ENCODE results near the gene ZPR1.

The ZPR1 gene

GRCh38 chr11:116830184-116830912 is 42.5 kb upstream of the ZPR1 start:
- Histone ChIP-seq H3K9me3 (ENCODE audit: control insufficient read depth, low read length) (no peaks in the 10 kb centered on the region), H3K4me1 (ENCODE audit: control insufficient read depth, insufficient read depth, low read length, poor library complexity, severe bottlenecking) (no peaks in the 10 kb centered on the region), H3K4me3 (ENCODE audit: extremely low read depth, insufficient read depth, low read length, poor library complexity, severe bottlenecking) (no peak overlapping the region), H3K36me3 (ENCODE audit: control insufficient read depth, insufficient read depth, low read length) (no peaks in the 10 kb centered on the region), H3K27ac (ENCODE audit: low read depth, low read length, severe bottlenecking) (no peak overlapping the region)
- 96 to 97% methylated on average over 12 to 17 of the region's 17 CpGs for WGBS, 2 experiments (ENCODE audit: insufficient coverage in 2 of 2)

- no peaks in the 10 kb centered on the region for H3K36me3 ChIP-seq (ENCODE audit: control insufficient read depth, insufficient read depth, low read length)
- H3K9me3 ChIP-seq (ENCODE audit: control insufficient read depth, low read length), result no peaks in the 10 kb centered on the region
- no peaks in the 10 kb centered on the region for H3K4me1 ChIP-seq (ENCODE audit: control insufficient read depth, insufficient read depth, low read length, poor library complexity, severe bottlenecking)
- WGBS, 2 experiments (ENCODE audit: insufficient coverage in 2 of 2), result 78 to 80% methylated on average over 5 to 6 of the region's 9 CpGs
- no peak within 1 kb of the TSS for H3K4me3 ChIP-seq (ENCODE audit: extremely low read depth, insufficient read depth, low read length, poor library complexity, severe bottlenecking)
- no peak within 1 kb of the TSS for H3K27ac ChIP-seq (ENCODE audit: low read depth, low read length, severe bottlenecking)
Observed at GRCh38 chr11:116829525-116830183, 41.8 kb upstream of the ZPR1 start, which contains the start of gene APOC3. APOC3 (plus strand) TSS chr11:116829907; CDS start chr11:116830583, 676 bp downstream.

- Histone ChIP-seq H3K27ac (ENCODE audit: low read depth, low read length, severe bottlenecking) (no peak overlapping the region), H3K9me3 (ENCODE audit: control insufficient read depth, low read length) (no peaks in the 10 kb centered on the region), H3K36me3 (ENCODE audit: control insufficient read depth, insufficient read depth, low read length) (no peaks in the 10 kb centered on the region), H3K4me1 (ENCODE audit: control insufficient read depth, insufficient read depth, low read length, poor library complexity, severe bottlenecking) (no peaks in the 10 kb centered on the region), H3K4me3 (ENCODE audit: extremely low read depth, insufficient read depth, low read length, poor library complexity, severe bottlenecking) (no peak overlapping the region)
- 71 to 79% methylated on average over 9 to 10 of the region's 16 CpGs for WGBS, 2 experiments (ENCODE audit: insufficient coverage in 2 of 2)
Observed at GRCh38 chr11:116828632-116829524, 41.1 kb upstream of the ZPR1 start.

GRCh38 chr11:116827461-116827860 is 39.6 kb upstream of the ZPR1 start:
- Histone ChIP-seq H3K4me1 (ENCODE audit: control insufficient read depth, insufficient read depth, low read length, poor library complexity, severe bottlenecking) (no peaks in the 10 kb centered on the region), H3K9me3 (ENCODE audit: control insufficient read depth, low read length) (no peaks in the 10 kb centered on the region), H3K36me3 (ENCODE audit: control insufficient read depth, insufficient read depth, low read length) (no peaks in the 10 kb centered on the region), H3K27ac (ENCODE audit: low read depth, low read length, severe bottlenecking) (no peak overlapping the region), H3K4me3 (ENCODE audit: extremely low read depth, insufficient read depth, low read length, poor library complexity, severe bottlenecking) (no peak overlapping the region)
- 95 to 96% methylated on average over 5 to 6 of the region's 6 CpGs for WGBS, 2 experiments (ENCODE audit: insufficient coverage in 2 of 2)

- Histone ChIP-seq H3K9me3 (ENCODE audit: control insufficient read depth, low read length) (no peaks in the 10 kb centered on the region), H3K4me3 (ENCODE audit: extremely low read depth, insufficient read depth, low read length, poor library complexity, severe bottlenecking) (no peak overlapping the region), H3K36me3 (ENCODE audit: control insufficient read depth, insufficient read depth, low read length) (no peaks in the 10 kb centered on the region), H3K27ac (ENCODE audit: low read depth, low read length, severe bottlenecking) (no peak overlapping the region), H3K4me1 (ENCODE audit: control insufficient read depth, insufficient read depth, low read length, poor library complexity, severe bottlenecking) (no peaks in the 10 kb centered on the region)
- WGBS, 2 experiments (ENCODE audit: insufficient coverage in 2 of 2), result 82 to 95% methylated on average over 5 to 6 of the region's 9 CpGs
Observed at GRCh38 chr11:116826751-116827431, 39.1 kb upstream of the ZPR1 start.

- Histone ChIP-seq H3K36me3 (ENCODE audit: control insufficient read depth, insufficient read depth, low read length) (no peaks in the 10 kb centered on the region), H3K4me1 (ENCODE audit: control insufficient read depth, insufficient read depth, low read length, poor library complexity, severe bottlenecking) (no peaks in the 10 kb centered on the region), H3K27ac (ENCODE audit: low read depth, low read length, severe bottlenecking) (no peak overlapping the region), H3K4me3 (ENCODE audit: extremely low read depth, insufficient read depth, low read length, poor library complexity, severe bottlenecking) (no peak overlapping the region), H3K9me3 (ENCODE audit: control insufficient read depth, low read length) (no peaks in the 10 kb centered on the region)
- WGBS, 2 experiments (ENCODE audit: insufficient coverage in 2 of 2), result 84 to 85% methylated on average over 14 to 20 of the region's 22 CpGs
Observed at GRCh38 chr11:116825854-116826750, 38.3 kb upstream of the ZPR1 start.

- WGBS, 2 experiments (ENCODE audit: insufficient coverage in 2 of 2), result 94 to 97% methylated on average over 5 of the region's 5 CpGs
Observed at GRCh38 chr11:116825434-116825833, 37.6 kb upstream of the ZPR1 start.

GRCh38 chr11:116823031-116823843 is 35.4 kb upstream of the ZPR1 start, which contains the start of gene APOA4:
APOA4 (minus strand) TSS chr11:116823304; CDS start chr11:116823191, 113 bp downstream.
- Histone ChIP-seq H3K4me3 (ENCODE audit: extremely low read depth, insufficient read depth, low read length, poor library complexity, severe bottlenecking) (no peak within 1 kb of the TSS), H3K36me3 (ENCODE audit: control insufficient read depth, insufficient read depth, low read length) (no peaks in the 10 kb centered on the region), H3K9me3 (ENCODE audit: control insufficient read depth, low read length) (no peaks in the 10 kb centered on the region), H3K27ac (ENCODE audit: low read depth, low read length, severe bottlenecking) (no peak within 1 kb of the TSS), H3K4me1 (ENCODE audit: control insufficient read depth, insufficient read depth, low read length, poor library complexity, severe bottlenecking) (no peaks in the 10 kb centered on the region)
- WGBS, 2 experiments (ENCODE audit: insufficient coverage in 2 of 2), result 89 to 93% methylated on average over 9 to 10 of the region's 16 CpGs

More at GRCh38 chr11:116825434-116825833, 37.6 kb upstream of the ZPR1 start:
- Histone ChIP-seq H3K9me3 (ENCODE audit: control insufficient read depth, low read length) (no peaks in the 10 kb centered on the region), H3K27ac (ENCODE audit: low read depth, low read length, severe bottlenecking) (no peak overlapping the region), H3K4me1 (ENCODE audit: control insufficient read depth, insufficient read depth, low read length, poor library complexity, severe bottlenecking) (no peaks in the 10 kb centered on the region), H3K36me3 (ENCODE audit: control insufficient read depth, insufficient read depth, low read length) (no peaks in the 10 kb centered on the region), H3K4me3 (ENCODE audit: extremely low read depth, insufficient read depth, low read length, poor library complexity, severe bottlenecking) (no peak overlapping the region)

- Histone ChIP-seq H3K27ac (ENCODE audit: low read depth, low read length, severe bottlenecking) (no peak overlapping the region), H3K4me3 (ENCODE audit: extremely low read depth, insufficient read depth, low read length, poor library complexity, severe bottlenecking) (no peak overlapping the region)
- 56 to 85% methylated on average over 2 to 3 of the region's 5 CpGs for WGBS, 2 experiments (ENCODE audit: insufficient coverage in 2 of 2)
Observed at GRCh38 chr11:116822575-116822974, 34.8 kb upstream of the ZPR1 start.

More at GRCh38 chr11:116822575-116822974, 34.8 kb upstream of the ZPR1 start:
- Histone ChIP-seq H3K4me1 (ENCODE audit: control insufficient read depth, insufficient read depth, low read length, poor library complexity, severe bottlenecking) (no peaks in the 10 kb centered on the region), H3K9me3 (ENCODE audit: control insufficient read depth, low read length) (no peaks in the 10 kb centered on the region), H3K36me3 (ENCODE audit: control insufficient read depth, insufficient read depth, low read length) (no peaks in the 10 kb centered on the region)
